Fibroblast of lung (primary cell): Measurements from ENCODE around the gene ZNF322.

Experiments
- CTCF ChIP-seq, 2 donors: IDR thresholded peaks in 1 of 2; conservative IDR thresholded peaks in 1 of 2; 1 replicate in 1 of 2; 2 replicates in 1 of 2; pipeline ENCODE4 v1.5.1; 2011 to 2012; ENCODE audit warnings: low read length in 2 of 2, control low read depth in 1 of 2, inconsistent platforms in 1 of 2, low read depth in 1 of 2, mild to moderate bottlenecking in 1 of 2
- EZH2 ChIP-seq: IDR thresholded peaks from 2 replicates; pipeline ENCODE4 v1.5.1; 2012; ENCODE audit warnings: low read length, control low read depth, mild to moderate bottlenecking; ENCODE audit errors: missing control alignments

GRCh38 chr6:26651133-26651781, 8.3 kb downstream of the ZNF322 start:
- TF ChIP-seq CTCF (conservative IDR thresholded peaks at IDR 0.05 in 1 of 2, IDR thresholded peaks at IDR 0.05 in 1 of 2; ENCODE audit: low read depth in 1 of 2, low read length in 2 of 2), result no peak
- TF ChIP-seq EZH2, result no peak
